GM21619 (cell line): ENCODE data around the gene MYH4.

Experiments
- ATAC-seq: cut with Tn5 transposase; IDR thresholded peaks from one replicate; pipeline ENCODE4 v1.9.1; 2021; ENCODE audit not compliant: unreplicated experiment

MYH4 gene

GRCh38 chr17:10421900-10422542, 47.3 kb downstream of the MYH4 start, which contains the start of gene MYH8:
Gene MYH8, minus strand, starts transcription at chr17:10421950. Its CDS starts 1,723 bp downstream, at chr17:10420227.
- no peak for ATAC-seq

GRCh38 chr17:10421211-10421610, 48.1 kb downstream of the MYH4 start:
- no peak for ATAC-seq

- no peak for ATAC-seq
Measured at GRCh38 chr17:10420811-10421210, 48.5 kb downstream of the MYH4 start.

GRCh38 chr17:10417431-10417830, 51.9 kb downstream of the MYH4 start:
- ATAC-seq, result no peak

GRCh38 chr17:10415161-10415560, 54.2 kb downstream of the MYH4 start:
- no peak for ATAC-seq

- no peak for ATAC-seq
Measured at GRCh38 chr17:10403589-10403988, 65.8 kb downstream of the MYH4 start.

GRCh38 chr17:10398352-10398751, 71.0 kb downstream of the MYH4 start:
- no peak for ATAC-seq

GRCh38 chr17:10396524-10397163, 72.7 kb downstream of the MYH4 start:
- ATAC-seq, result no peak

- ATAC-seq, result peak; percentile 71
Measured at GRCh38 chr17:10394201-10394887, 75.0 kb downstream of the MYH4 start.
